ENCODE results near the gene CD93.

Gene CD93

DNA sequence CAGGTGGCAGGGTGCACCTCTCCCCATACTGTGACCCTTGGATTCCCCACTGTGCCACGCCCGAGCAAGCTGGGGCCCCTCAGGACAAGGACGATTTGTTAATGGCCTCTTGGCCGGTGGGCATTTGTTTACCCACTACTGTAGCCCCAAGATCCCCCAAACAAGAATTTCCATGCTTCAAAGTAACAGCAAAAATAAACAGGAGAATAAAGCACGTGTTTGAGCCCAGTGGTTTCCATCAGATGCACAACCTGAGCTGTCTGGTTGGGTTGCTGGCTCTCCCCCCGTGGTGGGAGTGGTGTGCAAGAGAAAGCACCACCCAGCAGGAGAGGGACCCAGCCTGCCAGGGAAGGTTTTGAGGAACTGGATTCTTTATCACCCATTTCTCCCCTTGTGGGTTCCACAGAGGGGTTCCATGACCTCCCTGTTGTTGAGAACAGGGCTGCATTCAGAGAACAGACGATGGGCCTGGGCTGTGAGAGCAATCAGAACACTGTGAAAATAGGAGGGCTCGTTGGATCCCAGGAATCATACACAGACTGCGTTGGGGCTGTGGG is 4.8 kb downstream of the CD93 start:
- no peak for DNase-seq

DNA sequence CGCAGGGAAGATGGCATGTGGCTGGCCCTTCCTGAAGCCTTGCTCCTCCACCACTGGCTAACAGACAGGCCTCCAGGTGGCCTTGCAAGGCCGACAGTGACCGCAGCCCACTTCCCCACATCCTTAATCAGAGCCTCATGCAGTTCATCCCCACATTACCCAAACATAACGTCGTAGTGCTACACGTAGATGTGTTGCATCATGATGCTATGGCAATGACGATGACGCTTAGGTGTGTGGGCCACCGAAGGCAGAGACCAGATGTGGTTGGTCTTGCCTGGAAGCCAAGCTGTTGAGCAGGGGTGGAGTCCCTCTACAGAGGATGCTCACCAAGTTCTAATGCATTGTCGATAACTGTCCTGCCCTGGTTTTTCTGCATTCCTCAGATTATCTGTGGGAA is 5.6 kb downstream of the CD93 start:
- DNase-seq = no peak

GRCh38 chr20:23079926-23080325 is 6.2 kb downstream of the CD93 start:
- DNase-seq = no peak

DNA sequence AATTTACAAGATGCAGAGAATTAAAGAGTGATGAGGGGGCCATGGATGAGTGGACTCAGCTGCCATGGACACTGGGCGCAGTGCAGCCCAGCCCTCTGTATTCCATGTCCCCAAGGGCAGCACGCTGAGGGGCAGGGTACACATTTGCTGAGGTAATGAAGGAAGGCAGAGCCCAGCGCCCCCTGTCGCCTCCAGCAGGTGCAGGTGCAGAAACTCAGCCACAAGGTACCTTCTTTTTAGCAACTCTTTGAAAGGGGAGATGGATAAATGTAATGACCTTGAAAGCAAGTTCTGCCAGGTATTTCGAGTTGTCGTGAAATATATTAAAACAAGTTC is 7.1 kb downstream of the CD93 start:
- no peak for DNase-seq

DNA sequence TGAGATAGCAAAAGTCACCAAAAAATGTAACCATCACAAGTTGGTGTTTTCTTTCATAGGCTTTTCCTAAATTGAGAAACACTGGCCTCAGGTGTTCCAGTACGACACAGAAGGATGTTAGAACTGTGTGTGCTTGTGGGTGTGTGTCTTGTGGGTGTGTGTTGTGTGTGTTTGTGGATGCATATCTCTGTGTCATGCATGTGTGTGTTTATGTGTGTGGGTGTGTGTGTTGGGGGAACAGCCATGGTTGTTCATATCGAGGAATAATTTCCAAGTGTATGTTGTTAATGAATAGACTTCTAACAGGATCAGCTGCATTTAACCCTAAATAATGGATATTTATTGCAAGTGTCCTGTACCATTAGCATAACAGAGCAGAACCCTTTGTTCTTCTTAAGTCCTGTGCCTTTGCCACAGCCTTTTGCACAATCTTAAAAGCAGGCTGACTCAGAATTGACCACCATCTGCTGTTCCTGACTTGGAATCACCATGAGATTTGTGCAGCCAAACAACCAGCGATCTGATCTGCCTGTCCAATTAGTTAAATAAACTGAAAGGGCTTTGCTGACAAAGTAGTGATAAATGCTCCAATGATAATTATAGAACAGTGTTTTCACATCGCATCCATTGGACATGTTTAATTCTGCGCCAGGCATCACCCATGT is 7.6 kb downstream of the CD93 start:
- no peak for DNase-seq

DNA sequence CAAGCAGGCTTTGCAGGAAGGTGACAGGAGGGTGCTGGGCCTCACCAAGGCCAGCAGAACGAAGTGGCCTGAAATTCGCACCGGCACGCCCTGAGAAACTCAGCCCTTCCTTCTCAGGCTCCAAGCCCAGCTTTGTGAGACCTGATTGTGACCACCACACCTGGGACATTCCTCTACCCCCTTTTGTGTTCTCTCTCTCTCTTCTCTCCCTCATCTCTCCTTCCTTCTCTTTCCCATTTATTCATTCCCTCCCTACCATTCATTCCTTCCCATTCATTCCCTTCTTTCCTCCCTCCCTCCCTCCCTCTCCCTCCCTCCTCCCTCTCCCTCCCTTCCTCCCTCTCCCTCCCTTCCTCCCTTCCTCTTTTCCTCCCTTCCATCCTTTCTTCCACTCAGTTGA is 8.8 kb downstream of the CD93 start:
- DNase-seq = no peak

DNA sequence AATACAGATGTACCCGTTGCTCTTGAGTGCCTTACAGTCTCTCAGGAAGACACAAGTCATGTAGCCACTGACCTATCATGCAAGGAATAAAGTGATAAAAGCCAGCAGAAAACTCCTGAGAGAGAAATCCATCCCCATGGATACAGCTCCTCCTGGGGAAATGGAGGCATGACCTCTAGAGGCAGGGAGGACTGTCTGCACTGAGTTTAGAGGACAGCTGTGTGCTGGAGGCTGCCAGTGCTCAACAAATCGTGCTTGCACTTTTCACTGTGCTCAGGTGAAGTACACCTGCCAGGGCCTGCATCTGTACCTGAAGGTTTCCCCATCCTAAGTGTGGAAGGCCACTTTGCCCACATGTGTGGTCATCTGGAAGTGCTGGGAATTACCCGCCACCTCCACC is 12.1 kb downstream of the CD93 start:
- no peak for DNase-seq

DNA sequence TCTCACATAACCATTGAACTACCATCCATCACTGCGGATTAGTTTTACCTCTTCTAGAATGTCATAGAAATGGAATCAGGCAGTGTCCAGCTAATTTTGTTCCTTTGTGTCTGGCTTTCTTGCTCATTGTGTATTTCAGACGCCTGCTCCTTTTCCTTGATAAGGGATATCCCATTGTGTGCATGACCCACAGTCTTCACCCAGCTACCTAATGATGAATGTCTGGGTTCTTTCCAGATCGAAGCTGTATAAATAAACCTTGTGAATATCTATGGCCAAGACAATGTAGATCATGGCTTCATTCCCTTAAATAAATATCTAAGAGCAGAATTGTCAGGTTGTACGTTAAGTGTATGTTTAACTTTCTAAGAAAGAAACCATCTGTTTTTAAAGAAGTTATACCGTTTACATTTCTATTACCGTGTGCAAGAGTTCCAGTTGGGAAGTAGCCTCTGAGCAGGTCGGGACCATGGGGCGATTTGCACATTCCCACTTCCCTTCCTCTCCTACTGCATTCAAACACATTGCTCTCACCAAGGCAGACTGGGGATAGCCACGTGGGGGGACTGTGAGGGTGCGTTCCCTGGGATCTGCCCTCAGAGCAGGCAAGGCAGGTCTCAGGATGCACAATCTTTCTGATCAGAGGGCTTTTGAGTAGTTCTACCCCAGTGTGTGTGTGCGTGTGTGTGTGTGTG is 13.1 kb downstream of the CD93 start:
- no peak for DNase-seq

- DNase-seq = no peak
Observed at GRCh38 chr20:23071996-23072395, 14.1 kb downstream of the CD93 start.

- no peak for DNase-seq
Observed at GRCh38 chr20:23071398-23071797, 14.7 kb downstream of the CD93 start.

GRCh38 chr20:23069108-23069507 is 17.0 kb downstream of the CD93 start:
- DNase-seq = no peak

DNA sequence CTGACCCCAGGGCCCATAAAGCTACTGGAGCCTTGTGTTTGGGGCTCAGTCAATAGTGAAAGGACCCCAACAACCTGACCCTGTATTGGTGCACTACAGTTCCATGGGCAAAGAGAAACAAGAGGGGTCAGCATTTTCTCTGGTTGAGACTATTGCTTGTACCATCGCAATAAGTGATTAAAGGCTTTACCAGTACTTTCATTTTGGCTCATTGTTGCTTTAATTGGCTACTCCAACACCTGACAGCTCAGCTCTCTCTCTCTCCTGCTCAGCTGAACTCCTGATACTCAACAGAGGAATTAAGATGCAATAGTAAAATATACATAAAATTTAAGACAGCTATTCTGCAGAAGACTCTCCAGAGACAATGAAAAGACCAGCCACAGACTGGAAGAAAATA is 17.8 kb downstream of the CD93 start:
- DNase-seq = no peak

DNA sequence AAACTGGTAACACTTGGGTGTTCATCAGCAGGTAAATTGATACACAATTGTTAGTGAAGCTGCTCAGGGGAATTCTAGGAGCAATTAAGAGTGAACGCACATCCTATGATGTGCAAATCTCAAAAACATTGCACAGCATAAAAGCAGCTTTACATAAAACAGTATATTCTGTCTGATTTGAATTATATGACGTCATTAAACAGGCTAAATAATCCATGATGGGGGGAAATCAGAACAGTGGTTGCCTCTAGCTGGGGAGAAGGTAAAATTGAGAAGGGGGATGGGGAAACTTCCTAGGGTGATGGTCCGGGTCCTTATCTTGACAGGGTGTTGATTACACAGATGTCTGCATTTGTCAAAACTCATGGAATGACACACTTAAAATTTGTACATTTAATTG is 19.4 kb downstream of the CD93 start:
- DNase-seq = no peak

DNA sequence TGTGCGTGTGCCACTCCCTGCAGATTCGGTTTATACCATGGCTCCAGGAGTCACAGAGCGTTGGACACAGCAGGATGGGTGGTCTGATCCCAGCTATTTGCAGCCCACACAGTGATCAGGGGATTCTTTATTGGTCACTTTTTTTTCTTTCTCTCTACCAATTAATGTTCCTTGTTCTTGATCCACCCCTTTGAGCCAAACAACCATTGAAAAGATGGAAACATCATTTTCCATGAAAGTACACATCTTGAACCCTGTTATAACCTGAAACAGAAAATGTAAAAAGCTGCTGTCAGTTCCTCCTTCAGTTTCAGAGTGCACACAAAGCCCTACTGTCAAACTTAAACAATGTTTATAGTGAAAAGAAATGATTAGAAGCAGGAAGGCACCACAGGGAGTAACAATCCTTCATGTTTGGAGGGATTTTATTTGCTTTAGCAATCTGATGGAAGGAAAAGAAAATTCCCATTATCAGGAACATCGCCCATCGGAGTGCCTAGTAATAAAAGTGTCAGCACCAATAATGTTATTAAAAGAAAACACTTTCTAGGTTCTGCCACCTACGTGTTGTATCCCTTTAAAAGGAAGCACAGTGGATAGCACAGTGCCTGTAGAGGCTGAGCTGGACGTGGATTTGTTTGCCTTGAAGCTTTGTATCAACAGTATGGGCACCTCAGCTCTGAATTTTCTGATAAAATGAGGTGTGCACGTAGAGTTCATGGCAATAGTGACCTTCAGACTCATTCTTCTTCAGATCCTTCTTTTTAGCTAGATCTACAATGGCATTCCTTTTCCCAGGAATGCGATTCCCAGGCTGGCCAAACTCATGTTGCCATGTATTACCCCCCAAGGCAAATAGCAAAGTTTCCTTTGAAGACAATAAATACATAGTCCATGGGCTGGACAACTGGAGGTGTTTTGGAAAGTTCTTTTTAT is 20.6 kb downstream of the CD93 start:
- DNase-seq = no peak

DNA sequence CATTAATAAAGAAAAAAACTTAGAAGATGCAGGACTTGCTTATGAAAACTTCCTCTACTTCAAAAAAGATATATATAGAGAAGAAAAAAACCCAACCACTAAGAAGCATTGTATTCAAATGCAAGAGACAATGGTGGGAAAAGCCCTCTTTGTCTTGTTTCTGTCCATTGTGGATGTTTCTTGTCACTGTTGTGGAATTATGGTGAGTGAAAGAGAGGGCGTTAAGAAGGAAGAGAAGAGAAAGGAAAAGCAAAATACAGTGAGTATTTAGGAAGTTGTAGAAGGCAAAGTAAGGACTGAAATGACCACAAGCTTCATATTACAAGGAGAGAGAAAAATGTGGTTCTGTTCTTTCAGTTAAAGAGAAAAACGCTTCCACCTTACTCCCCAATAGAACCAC is 22.5 kb downstream of the CD93 start:
- DNase-seq = no peak

DNA sequence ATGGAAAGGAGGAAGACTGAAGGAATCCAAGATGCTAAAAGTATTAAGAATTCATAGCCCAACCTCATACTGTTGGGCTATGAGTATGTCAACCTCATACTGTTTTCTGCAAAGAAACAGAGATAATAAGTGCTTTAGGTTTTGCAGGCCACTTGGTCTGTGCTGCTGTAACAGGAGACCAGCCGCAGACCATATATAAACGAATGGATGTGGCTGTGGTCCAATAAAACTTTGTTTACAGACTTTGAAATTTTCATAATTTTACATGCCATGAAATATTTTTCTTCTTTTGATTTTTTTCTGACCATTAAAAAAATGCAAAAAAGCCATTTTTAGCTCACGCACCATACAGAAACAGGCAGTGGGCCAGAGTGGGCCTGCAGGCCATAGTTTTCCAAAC is 23.0 kb downstream of the CD93 start:
- no peak for DNase-seq

- DNase-seq = no peak
Observed at GRCh38 chr20:23062632-23063031, 23.5 kb downstream of the CD93 start.

GRCh38 chr20:23061734-23062561 is 24.2 kb downstream of the CD93 start:
- DNase-seq = no peak

GRCh38 chr20:23061262-23061661 is 24.9 kb downstream of the CD93 start:
- DNase-seq = no peak

DNA sequence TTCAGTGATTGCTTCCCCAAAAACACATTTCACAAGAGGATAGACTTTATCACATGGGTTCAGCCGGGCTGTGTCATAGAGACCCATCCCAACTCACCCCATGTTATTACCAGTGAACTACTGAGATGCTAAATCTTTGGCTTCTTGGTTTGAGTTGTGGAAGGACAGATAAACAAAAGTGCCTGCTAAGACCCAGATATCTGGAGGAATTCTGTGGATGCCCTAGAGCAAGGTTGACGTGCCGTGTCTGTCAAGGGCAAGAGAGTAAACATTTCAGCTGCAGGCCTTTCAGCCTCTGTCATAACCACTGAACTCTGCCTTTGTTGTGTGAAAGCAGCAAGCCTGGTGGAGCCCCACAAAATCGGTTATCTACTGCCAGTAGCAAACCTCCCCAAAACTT is 25.5 kb downstream of the CD93 start:
- no peak for DNase-seq

DNA sequence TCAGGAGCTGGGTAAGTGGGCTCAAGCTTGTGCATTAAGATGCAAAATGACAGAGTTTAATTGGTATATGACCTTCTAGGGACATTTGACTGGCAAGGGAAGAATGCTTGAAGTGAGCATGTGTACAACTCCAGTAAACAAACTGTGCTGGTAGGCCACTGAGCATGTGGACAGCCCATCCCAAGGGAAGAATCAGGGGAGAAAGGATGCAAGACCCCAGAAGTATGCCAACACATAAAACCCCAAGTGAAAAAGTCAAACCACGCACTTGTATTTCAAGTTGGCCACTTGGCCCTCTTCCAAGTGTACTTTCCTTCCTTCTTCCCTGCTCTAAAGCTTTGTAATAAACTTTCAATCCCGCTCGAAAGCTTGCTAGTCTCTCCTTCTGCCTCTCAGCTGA is 26.3 kb downstream of the CD93 start:
- DNase-seq = no peak

GRCh38 chr20:23059001-23059400 is 27.1 kb downstream of the CD93 start:
- no peak for DNase-seq

DNA sequence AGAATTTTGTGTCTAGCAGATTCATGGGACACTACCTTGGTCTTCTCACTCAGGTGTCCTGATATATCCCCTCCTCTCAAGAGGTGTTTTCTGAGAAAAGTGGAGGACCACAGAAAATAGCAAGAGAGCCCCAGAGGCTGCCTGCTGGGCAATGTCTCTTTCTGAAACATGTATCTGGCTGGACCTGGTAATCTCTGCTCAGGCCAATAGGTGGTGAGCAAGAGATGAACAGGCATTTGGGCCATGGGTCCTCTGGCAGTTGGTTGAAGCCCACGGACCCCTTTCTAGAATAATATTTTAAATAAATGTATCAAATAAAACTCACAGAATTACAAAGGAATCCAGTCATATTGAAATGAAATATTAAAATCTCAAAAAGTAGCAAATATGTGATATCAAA is 27.9 kb downstream of the CD93 start:
- no peak for DNase-seq
